ENCODE data around the gene UIMC1.
"Not testable (repeated sequence)": the region's sequence is repeated elsewhere in the genome, so short reads cannot be mapped to it uniquely, and the experiment has no call there.

The UIMC1 gene

DNA sequence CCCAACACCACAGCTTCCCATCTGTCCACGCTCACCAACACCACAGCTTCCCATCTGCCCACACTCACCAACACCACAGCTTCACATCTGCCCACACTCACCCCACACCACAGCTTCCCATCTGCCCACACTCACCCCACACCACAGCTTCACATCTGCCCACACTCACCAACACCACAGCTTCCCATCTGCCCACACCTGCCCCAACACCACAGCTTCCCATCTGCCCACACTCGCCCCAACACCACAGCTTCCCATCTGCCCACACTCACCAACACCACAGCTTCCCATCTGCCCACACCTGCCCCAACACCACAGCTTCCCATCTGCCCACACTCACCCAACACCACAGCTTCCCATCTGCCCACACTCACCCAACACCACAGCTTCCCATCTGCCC is 134.0 kb downstream of the UIMC1 start:
- not testable (repeated sequence) for DNase-seq (ENCODE audit: low read depth in 2 of 2)

DNA sequence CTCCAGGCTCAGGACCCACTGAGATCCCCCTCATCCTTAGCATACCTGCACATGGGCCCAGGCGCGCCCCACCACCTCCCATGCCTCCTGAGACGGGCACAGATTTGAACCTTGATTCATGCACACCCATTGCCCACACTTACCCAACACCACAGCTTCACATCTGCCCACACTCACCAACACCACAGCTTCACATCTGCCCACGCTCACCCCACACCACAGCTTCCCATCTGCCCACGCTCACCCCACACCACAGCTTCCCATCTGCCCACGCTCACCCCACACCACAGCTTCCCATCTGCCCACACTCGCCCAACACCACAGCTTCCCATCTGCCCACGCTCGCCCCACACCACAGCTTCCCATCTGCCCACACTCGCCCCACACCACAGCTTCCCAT is 135.9 kb downstream of the UIMC1 start:
- DNase-seq (ENCODE audit: low read depth in 2 of 2) = not testable (repeated sequence)

DNA sequence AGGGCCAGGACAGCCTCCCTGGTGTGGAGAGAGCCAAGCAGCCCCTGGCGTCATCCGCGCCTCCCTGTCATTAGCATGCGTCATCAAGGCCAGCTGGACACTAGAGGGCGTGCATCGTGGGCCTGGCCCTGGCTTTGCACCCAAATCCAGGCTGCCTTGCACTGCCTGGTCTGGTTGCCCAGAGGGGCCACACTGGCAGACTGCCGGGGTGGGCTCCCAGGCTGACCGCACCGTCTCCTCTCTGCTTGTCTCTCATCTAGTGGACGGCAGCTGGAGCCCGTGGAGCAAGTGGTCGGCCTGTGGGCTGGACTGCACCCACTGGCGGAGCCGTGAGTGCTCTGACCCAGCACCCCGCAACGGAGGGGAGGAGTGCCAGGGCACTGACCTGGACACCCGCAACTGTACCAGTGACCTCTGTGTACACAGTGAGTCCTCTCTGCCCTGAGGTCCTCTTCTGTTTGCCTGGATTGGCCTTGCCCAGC is 136.4 kb downstream of the UIMC1 start:
- DNase-seq (ENCODE audit: low read depth in 2 of 2) = no peak

DNA sequence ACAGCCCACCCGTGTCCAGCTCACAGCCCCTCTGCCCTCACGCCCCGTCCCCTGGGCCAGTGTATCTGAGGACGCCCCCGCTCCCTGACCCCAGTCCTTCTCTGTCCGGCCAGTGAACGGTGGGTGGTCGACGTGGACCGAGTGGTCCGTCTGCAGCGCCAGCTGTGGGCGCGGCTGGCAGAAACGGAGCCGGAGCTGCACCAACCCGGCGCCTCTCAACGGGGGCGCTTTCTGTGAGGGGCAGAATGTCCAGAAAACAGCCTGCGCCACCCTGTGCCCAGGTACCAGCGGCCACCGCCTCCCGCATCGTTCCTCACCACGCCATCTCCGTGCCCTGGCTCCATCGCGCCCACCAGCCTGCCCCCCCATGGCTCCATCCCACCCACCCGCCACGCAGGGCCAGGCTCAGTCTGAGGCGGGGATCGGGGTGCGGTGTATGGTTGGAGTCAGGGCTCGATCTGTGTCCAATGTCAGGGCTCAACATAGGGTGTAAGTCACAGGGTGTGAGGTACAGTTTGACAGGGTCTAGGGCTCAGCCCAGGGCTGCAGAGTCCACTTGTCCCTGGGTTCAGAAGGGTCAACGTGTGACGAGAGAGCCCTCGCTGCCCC is 137.0 kb downstream of the UIMC1 start:
- no peak for DNase-seq (ENCODE audit: low read depth in 2 of 2)

DNA sequence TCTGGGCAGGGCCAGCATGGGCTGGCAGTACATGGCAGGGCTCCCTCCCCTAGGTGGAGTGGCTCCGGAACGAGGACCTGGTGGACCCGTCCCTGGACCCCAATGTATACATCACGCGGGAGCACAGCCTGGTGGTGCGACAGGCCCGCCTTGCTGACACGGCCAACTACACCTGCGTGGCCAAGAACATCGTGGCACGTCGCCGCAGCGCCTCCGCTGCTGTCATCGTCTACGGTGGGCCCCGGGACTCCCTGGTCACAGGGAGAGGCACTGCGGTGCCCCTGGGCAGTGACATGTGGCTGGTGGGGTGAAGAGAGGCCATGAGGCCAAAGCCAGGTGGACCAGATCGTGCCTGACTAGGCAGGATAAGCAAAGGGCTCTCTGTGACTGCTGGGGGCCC is 137.8 kb downstream of the UIMC1 start:
- DNase-seq (ENCODE audit: low read depth in 2 of 2) = no peak

DNA sequence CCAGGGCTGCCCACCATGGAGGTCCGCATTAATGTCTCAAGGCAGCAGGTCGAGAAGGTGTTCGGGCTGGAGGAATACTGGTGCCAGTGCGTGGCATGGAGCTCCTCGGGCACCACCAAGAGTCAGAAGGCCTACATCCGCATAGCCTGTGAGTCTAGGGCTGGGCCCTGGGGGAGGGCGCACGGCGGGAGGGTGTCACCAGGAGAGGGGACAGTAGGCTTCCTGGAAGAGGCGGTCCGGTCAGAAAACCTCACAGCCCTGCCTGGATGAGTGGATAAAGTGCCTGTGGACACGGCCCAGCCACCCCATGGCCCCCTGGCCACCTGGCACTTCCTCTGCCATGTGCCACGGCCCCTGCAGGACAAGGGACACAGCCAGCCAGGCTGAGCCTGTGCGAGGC is 138.5 kb downstream of the UIMC1 start:
- no peak for DNase-seq (ENCODE audit: low read depth in 2 of 2)

DNA sequence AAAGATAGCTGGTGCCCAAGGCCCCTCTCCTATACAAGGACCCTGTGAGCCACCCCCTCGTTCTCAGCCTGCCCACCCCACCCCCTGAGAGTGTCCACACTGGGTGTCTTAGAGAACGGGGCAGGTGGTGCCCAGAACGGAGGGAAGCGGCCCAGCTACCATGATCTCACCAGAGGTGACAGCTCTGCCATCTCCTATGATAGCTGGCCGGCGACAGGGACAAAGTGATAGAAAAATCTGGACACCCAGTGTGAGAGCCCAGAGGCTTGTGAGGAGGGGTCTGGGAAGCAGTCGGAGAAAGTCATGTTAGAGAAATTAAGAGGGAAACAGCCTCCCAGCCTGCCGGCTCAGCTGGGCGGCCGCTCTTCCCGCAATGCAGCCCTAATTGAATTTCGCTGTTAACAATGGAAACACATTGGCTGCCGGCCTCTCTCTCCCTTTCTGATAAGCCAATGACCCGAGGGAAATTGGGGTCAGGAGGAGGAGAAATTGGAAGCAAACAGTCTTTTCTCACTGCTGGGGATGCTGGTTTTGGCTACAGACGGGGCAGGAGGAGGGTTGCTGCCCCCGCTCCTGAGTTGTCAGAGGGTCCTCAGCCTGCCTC is 139.8 kb downstream of the UIMC1 start:
- no peak for DNase-seq (ENCODE audit: low read depth in 2 of 2)

DNA sequence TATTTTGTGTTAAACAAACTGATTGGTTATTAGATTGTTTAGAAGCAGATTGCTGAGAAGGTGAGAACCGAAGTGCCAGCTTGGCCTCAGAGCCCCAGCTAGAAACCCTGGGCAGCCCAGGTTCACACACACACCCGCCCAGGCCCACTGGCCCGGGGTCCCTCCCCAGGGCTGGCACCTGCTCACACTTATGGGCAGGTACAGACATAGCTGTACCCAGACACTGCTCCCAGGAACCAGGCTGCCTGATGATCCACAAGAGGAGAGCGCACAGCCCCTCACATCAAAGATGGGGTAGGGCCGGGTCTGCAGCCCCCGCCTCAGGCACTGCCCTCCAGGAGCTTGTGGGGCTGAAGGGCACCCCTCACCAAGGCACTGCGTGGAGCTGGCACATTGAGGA is 140.6 kb downstream of the UIMC1 start:
- no peak for DNase-seq (ENCODE audit: low read depth in 2 of 2)

DNA sequence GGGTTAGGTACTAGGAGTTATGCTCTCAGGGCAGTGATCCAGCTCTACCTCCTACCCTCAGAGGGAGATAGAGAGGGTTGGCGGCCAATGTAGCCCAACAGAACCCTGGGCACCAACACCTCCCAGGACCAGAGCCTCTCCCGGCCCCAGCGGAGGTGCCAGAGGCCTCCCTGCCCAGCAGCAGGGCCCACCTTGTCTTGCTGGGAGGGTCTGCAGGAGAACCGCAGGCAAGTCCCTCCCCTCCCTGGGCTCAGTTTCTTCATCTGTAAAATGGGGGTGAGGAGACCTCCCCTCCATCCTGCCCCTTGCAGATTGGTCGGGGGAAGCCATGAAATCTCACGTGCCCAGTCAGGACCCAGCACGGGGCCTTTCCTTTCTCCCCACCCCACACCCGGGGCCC is 141.8 kb downstream of the UIMC1 start:
- DNase-seq (ENCODE audit: low read depth in 2 of 2) = no peak

DNA sequence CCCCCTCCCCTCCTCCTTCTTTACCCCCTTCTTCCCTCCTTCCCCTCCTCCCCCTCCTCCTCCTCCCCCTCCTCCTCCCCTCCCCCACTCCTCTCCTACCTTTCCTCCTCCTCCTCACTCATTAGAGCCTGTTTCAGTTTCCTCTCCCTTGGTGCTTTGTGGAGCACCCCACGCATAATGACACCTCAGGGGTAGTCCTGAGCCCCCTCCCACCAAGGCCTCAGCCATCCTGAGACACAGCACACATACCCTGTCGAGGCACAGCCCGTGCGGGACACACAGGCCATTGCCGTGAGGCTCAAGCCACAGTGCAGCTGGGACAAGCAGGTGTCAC is 142.8 kb downstream of the UIMC1 start:
- DNase-seq (ENCODE audit: low read depth in 2 of 2) = no peak

DNA sequence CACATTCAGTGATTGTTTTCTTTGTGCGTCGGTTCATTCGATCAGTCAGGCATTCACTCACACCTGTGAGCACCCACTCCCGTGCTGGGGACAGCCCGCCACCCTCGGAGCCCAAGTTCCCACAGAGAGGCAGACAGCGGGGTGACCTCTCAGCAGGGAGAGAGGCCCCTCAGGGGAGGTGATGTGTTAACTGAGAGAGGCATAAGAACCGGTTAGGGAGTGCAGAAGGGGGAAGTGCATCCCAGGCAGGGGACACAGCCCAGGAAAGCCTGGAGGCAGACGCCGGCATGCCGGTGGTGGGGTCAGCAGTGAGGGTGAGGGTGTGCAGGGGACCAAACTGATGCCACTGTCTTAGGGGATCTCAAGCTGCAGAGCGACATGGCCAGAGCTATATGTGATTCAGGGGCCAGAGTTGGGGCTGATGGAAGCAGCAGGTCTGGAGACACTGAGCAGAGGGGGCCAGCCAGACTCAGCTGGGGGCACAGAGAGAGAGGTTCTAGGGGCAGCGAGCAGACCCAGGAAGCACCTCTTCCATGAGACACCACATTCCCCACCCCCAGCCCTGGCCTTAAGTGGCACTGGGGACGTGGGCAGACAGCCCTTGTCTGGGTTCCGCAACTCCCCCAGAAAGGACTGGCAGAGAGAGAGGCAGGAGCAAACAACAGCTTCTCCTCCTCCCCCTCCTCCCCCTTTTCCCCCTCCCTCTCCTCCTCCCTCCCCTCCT is 143.4 kb downstream of the UIMC1 start:
- no peak for DNase-seq (ENCODE audit: low read depth in 2 of 2)

DNA sequence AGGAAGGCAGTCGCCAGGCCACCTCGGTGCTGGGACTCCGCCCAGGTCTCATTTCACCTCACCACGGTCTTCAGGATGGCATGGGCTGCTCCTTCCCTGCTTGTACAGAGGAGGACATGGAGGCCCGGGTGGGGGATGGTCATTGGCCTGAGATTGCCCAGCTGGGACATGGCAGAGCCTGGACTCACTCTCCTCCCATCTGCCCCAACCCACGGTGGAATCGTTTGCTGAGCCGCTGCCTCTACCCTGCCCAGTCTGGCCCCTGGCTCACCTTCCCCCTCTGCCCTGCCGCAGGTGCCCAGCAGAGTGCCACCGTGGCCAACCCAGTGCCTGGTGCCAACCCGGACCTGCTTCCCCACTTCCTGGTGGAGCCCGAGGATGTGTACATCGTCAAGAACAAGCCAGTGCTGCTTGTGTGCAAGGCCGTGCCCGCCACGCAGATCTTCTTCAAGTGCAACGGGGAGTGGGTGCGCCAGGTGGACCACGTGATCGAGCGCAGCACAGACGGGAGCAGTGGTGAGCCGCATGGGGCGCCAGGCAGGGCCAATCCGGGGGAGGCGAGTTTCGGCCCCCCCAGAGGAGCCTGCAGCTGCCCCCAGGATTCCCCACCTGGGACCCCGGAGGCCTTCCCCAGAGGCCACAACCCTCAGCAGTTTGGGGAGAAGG is 144.1 kb downstream of the UIMC1 start:
- DNase-seq (ENCODE audit: low read depth in 2 of 2) = no peak

DNA sequence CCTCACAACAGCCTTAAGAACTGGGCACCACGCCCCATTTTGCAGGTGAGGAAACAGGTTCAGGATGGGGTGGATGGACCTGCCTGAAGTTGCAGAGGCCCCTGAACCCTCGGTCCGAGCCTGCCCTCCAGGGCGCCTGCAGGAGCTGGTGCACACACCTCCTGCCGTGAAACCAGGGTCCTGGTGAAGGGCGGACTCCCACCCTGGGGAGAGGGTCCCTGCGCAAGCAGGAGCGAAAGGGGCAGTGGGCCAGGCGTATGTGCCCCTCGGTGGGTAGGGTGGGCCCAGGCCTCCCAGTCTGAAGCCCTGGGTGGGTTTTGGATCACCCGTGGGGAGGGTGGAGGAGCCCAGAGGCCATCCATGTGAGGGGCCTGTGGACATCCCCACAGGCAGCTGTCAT is 145.3 kb downstream of the UIMC1 start:
- no peak for DNase-seq (ENCODE audit: low read depth in 2 of 2)

DNA sequence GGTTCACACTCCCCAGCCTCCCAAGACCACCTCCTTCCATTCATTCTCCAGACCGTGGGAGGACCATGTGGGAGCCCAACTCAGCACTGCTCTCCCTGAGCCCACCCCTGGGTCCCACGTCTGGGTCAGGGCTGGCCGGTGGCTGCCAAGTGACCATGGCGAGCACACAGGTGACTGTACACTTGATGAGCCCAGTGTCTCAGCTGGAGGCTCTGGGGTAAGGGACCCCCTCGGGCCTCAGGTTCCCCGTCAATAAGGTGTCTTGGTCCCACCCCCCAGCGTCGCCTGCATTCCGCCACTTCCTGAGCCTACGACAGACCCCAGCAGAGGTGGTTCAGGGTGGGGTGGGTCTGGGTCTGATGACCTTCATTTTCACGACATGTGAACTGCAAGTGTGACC is 146.2 kb downstream of the UIMC1 start:
- DNase-seq (ENCODE audit: low read depth in 2 of 2) = no peak

DNA sequence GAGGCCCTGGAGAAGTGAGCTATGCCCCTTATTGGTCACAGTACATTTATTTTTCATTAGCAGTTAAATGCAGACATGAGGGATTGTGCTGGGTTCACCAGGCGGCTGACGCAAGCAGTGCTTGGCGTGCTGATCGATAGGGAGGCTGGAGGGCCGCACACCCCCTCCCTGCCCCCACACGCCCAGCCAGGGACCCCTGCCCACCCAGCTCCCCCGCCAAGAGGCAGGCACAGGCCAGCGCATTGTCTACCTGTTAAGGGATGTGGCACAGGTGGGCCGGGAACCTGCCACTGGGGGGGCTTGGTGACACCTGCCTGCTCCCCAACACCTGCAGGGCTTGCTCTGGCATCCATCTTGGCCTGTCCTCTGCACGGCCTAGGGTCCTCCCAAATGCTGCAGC is 146.7 kb downstream of the UIMC1 start:
- DNase-seq (ENCODE audit: low read depth in 2 of 2) = no peak

DNA sequence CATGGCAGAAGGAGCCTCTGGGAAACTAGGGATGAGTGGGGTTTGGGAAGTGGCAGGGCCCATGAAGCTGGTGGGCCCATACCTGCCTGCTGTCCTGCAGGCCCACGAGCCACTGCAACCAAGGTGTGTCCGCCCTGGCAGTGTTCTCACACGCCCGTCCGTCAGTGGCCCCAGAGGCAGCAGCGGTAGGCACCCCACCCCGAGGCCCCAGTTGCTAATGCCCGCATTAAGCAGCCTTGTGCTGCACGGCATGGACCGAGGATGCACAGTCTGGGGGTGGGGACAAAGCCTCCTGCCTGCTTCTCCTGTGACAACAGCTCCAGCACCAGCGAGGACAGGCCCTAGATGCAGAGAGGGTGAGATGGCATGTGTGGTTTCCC is 148.7 kb downstream of the UIMC1 start:
- DNase-seq (ENCODE audit: low read depth in 2 of 2) = no peak

DNA sequence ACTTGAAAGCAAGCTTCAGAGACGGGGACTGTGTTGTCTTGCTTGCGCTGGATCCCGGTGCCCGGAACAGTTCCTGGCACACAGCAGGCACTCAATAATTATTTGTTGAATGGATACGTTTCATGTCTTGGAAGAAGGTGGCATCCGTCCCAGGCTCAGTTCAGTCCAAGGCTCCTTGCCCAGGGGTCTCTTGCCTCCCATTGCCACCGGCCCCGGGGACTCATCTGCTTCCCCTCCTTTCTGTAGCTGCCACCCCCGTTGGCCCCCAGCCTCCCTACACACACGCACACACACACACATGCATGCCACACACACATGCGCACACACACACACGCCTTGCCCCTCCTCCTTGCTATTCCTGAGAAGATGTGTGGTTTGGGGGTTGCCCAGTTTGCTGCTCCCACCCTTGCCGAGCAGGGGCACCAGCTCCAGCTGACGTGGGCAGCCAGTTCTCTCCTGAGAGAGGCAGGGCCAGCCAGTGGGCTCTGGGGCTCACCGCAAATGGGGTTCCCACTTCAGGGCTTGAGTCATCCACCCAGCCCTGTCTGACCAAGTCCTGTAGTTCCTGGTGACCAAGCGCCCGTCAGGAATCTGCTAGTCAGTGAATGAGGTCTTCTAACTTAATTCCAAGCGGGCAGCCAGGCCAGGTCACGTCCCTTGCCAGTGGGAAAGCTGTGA is 149.2 kb downstream of the UIMC1 start:
- no peak for DNase-seq (ENCODE audit: low read depth in 2 of 2)

DNA sequence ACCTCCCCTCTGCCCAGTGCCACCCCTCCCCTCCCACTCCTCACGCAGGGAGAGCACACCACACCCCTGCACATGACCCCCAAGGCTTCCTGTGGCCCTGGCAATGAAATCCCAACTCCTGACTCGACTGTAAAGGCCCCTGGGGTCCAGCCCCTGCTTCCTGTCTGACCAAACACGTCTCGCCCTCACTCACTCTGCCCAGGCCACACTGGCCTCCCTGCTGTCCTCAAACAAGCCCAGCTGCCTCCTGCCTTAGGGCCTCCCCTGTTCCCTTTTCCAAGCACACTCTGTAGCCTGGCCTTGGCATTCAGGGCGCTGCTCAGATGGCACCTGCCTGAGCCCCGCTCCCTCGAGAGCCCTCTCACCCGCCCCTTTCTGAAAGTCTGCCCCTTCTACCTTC is 149.8 kb downstream of the UIMC1 start:
- DNase-seq (ENCODE audit: low read depth in 2 of 2) = no peak

DNA sequence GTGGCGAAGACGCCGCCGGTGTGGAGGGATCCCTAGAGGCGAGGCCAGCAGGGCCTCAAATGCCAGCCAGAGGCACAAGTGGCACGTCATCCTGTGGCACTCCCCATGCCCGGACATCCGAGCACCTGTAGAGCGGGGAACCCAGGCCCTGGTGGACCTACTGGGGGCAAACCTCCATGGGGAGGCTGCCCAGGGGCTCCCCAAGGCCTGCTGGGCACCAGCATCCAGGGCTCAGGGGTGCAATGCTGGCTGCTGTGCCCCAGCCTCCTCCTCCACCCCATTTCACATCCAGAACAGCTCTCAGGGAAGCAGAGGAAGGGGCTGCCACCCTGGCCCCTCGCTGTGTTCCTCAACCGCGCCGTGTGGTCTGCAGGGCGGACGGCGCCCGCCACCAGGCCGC is 151.0 kb downstream of the UIMC1 start:
- no peak for DNase-seq (ENCODE audit: low read depth in 2 of 2)
